Panc1 (cell line): ENCODE measurements around the gene CSTB. TPM values are rescaled to one million over a fixed set of nuclear protein-coding genes. Genes with fewer than 3 reads are reported as not detected.

Experiments used
- ATAC-seq: fragments of 200-7000 bp; cut with Tn5 transposase; 2 replicates; pipeline ENCODE4 v1.9.1; 2020; ENCODE audit warnings: mild to moderate bottlenecking, moderate library complexity
- BruUV-seq: library from RNA; stranded (reverse); fragments of 400-500 nt; replicated peaks from 2 replicates; lab custom pipeline; 2021; lab: Mats Ljungman, UMichigan
- CTCF ChIA-PET: fragments of 300-600 bp; sonication (Branson Sonifier 250); formaldehyde crosslinking; loops from one replicate; lab custom pipeline; 2022; ENCODE audit warnings: antibody characterized with exemption; lab: Charles Lee
- POLR2A ChIA-PET: fragments of 300-600 bp; sonication (Branson Sonifier 250); formaldehyde crosslinking; loops from one replicate; lab custom pipeline; 2022; ENCODE audit warnings: antibody characterized with exemption; lab: Charles Lee
- DNase-seq: peaks from one replicate; pipeline ENCODE4 v3.0.0-alpha.2; 2010; ENCODE audit warnings: low read depth, low spot score
- H3K27ac ChIP-seq: 2 replicates; pipeline ENCODE4 v1.5.1; 2011; ENCODE audit warnings: mild to moderate bottlenecking, low read length, inconsistent platforms
- H3K27me3 ChIP-seq: fragments of 200-500 bp; sonication (Bioruptor generic); 2 replicates; pipeline ENCODE4 v1.6.0; 2014; ENCODE audit warnings: low read length, inconsistent platforms; ENCODE audit not compliant: control insufficient read depth, insufficient read depth
- H3K36me3 ChIP-seq: fragments of 200-500 bp; sonication (Bioruptor generic); 2 replicates; pipeline ENCODE4 v1.5.1; 2014; ENCODE audit warnings: inconsistent platforms, mild to moderate bottlenecking, low read length, moderate library complexity; ENCODE audit not compliant: control insufficient read depth, insufficient read depth
- H3K4me1 ChIP-seq: 2 replicates; pipeline ENCODE4 v1.5.1; 2011; ENCODE audit warnings: inconsistent platforms, mild to moderate bottlenecking, low read length, moderate library complexity; ENCODE audit not compliant: control insufficient read depth, insufficient read depth
- H3K4me3 ChIP-seq, 2 experiments: 2 replicates each; pipeline ENCODE4 v1.5.1; 2011 to 2012; ENCODE audit warnings: low read depth in 2 of 2, low read length in 2 of 2, mild to moderate bottlenecking in 2 of 2, inconsistent platforms in 1 of 2, moderate library complexity in 1 of 2
- H3K9me3 ChIP-seq: fragments of 200-500 bp; sonication (Bioruptor generic); 2 replicates; pipeline ENCODE4 v1.5.1; 2014; ENCODE audit warnings: low read depth, mild to moderate bottlenecking, inconsistent platforms, low read length, moderate library complexity; ENCODE audit not compliant: control insufficient read depth, insufficient read depth
- POLR2AphosphoS5 ChIP-seq: IDR thresholded peaks from 2 replicates; pipeline ENCODE4 v1.6.1; 2012; ENCODE audit warnings: mild to moderate bottlenecking, low read depth, low read length, moderate library complexity
- SIN3A ChIP-seq: IDR thresholded peaks from 2 replicates; pipeline ENCODE4 v1.6.1; 2012; ENCODE audit warnings: low read depth, mild to moderate bottlenecking, low read length, moderate library complexity, borderline replicate concordance; ENCODE audit not compliant: insufficient read depth
- TCF7L2 ChIP-seq: IDR thresholded peaks from 2 replicates; pipeline ENCODE4 v1.6.1; 2011; ENCODE audit warnings: mild to moderate bottlenecking, low read depth, low read length, inconsistent platforms
- in situ Hi-C: cut with HindIII; loops from 2 replicates; pipeline ENCODE4 v1.10.0; 2016; ENCODE audit warnings: low sequenced_read_pairs, low pct_unique_long_range_greater_than_20kb
- intact Hi-C: fragments of 100-400 bp; cut with micrococcal nuclease; formaldehyde crosslinking; loops from one replicate; pipeline ENCODE4 v1.10.0; 2022; ENCODE audit not compliant: unreplicated experiment
- total RNA-seq: library from RNA; stranded (reverse); gene quantifications from one replicate; pipeline ENCODE4 v1.2.1, GENCODE V29; 2021; ENCODE audit not compliant: unreplicated experiment
- TF ChIP-seq, protein P1 (sequence below): fragments of 450-650 bp; IDR thresholded peaks from 2 replicates; pipeline ENCODE4 v1.5.1; 2017; ENCODE audit warnings: mild to moderate bottlenecking
- TF ChIP-seq, protein P2 (sequence below), 2 experiments: IDR thresholded peaks; 2 replicates each; pipeline ENCODE4 v1.6.1; 2011 to 2012; ENCODE audit warnings: low read depth in 2 of 2, control low read depth in 1 of 2, low read length in 1 of 2, mild to moderate bottlenecking in 1 of 2, moderate library complexity in 1 of 2; ENCODE audit not compliant: insufficient read depth in 1 of 2

CSTB gene
- total RNA-seq, 1 experiment from 2014 or later: 72.5 TPM

DNA sequence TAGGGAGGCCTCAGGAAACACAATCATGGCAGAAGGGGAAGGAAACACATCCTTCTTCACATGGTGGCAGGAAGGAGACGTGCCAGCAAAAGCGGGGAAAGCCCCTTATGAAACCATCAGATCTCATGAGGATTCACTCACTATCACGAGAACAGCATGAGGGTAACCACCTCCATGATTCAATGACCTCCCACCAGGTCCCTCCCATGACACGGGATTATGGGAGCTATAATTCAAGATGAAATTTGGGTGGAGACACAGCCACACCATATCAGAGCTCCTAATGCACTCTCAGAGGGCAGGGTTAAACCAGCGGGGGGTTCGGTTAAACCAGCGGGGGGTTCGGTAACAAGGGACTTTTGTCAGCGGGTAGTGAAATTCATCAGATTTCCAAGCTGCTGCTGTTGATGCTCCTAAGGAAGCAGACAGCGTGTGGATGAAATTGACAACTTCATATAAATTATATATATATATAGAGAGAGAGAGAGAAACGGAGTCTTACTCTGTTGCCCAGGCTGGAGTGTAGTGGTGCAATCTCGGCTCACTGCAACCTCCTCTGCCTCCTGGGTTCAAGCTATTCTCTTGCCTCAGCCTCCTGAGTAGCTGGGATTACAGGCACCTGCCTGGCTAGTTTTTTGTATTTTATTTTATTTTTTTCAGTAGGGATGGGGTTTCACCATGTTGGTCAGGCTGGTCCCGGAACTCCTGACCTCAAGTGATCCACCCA is 4.2 kb downstream of the CSTB start:
- Histone ChIP-seq H3K9me3 (no peaks in the 10 kb centered on the region), H3K4me1 (peaks cover 22% of the 10 kb centered on the region), H3K4me3 (no peak overlapping the region), H3K27me3 (no peaks in the 10 kb centered on the region), H3K27ac (no peak overlapping the region), H3K36me3 (peaks cover 2% of the 10 kb centered on the region; the same call in 1 of the 2 replicates)
- ChIA-PET POLR2A (interaction anchor here (0.8 to 1.0 kb wide), 2 partner anchors 11 to 13 kb away, joined by 3 to 5 read pairs; no protein-coding TSS in a partner anchor), CTCF (interaction anchor here (0.5 kb wide), 1 partner anchor 36 kb away, joined by 8 read pairs; no protein-coding TSS in a partner anchor)
- TF ChIP-seq SIN3A (no peak), POLR2AphosphoS5 (no peak), TCF7L2 (no peak)
- TF ChIP-seq, protein P1, sequence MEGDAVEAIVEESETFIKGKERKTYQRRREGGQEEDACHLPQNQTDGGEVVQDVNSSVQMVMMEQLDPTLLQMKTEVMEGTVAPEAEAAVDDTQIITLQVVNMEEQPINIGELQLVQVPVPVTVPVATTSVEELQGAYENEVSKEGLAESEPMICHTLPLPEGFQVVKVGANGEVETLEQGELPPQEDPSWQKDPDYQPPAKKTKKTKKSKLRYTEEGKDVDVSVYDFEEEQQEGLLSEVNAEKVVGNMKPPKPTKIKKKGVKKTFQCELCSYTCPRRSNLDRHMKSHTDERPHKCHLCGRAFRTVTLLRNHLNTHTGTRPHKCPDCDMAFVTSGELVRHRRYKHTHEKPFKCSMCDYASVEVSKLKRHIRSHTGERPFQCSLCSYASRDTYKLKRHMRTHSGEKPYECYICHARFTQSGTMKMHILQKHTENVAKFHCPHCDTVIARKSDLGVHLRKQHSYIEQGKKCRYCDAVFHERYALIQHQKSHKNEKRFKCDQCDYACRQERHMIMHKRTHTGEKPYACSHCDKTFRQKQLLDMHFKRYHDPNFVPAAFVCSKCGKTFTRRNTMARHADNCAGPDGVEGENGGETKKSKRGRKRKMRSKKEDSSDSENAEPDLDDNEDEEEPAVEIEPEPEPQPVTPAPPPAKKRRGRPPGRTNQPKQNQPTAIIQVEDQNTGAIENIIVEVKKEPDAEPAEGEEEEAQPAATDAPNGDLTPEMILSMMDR: no peak
- TF ChIP-seq, protein P2, sequence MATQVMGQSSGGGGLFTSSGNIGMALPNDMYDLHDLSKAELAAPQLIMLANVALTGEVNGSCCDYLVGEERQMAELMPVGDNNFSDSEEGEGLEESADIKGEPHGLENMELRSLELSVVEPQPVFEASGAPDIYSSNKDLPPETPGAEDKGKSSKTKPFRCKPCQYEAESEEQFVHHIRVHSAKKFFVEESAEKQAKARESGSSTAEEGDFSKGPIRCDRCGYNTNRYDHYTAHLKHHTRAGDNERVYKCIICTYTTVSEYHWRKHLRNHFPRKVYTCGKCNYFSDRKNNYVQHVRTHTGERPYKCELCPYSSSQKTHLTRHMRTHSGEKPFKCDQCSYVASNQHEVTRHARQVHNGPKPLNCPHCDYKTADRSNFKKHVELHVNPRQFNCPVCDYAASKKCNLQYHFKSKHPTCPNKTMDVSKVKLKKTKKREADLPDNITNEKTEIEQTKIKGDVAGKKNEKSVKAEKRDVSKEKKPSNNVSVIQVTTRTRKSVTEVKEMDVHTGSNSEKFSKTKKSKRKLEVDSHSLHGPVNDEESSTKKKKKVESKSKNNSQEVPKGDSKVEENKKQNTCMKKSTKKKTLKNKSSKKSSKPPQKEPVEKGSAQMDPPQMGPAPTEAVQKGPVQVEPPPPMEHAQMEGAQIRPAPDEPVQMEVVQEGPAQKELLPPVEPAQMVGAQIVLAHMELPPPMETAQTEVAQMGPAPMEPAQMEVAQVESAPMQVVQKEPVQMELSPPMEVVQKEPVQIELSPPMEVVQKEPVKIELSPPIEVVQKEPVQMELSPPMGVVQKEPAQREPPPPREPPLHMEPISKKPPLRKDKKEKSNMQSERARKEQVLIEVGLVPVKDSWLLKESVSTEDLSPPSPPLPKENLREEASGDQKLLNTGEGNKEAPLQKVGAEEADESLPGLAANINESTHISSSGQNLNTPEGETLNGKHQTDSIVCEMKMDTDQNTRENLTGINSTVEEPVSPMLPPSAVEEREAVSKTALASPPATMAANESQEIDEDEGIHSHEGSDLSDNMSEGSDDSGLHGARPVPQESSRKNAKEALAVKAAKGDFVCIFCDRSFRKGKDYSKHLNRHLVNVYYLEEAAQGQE (IDR thresholded peaks at IDR 0.05; ENCODE audit: insufficient read depth in 1 of 2, low read depth in 2 of 2, low read length in 1 of 2): no peak
- BruUV-seq: no TSS peak
- intact Hi-C loops: no loop called here
- ATAC-seq: no peak
- no peak for DNase-seq
- in situ Hi-C loops: no loop called here

- Histone ChIP-seq H3K4me1 (peaks cover 22% of the 10 kb centered on the region), H3K27ac (no peak overlapping the region), H3K4me3 (no peak overlapping the region), H3K36me3 (peaks cover 2% of the 10 kb centered on the region; the same call in 1 of the 2 replicates), H3K9me3 (no peaks in the 10 kb centered on the region), H3K27me3 (no peaks in the 10 kb centered on the region)
- TF ChIP-seq, protein P1: no peak
- in situ Hi-C loops: no loop called here
- intact Hi-C loops: no loop called here
- POLR2A ChIA-PET: interaction anchor here (0.8 kb wide), 1 partner anchor 12 kb away, joined by 3 read pairs; no protein-coding TSS in a partner anchor
- CTCF ChIA-PET: interaction anchor here (0.5 kb wide), 1 partner anchor 35 kb away, joined by 8 read pairs; no protein-coding TSS in a partner anchor
- no TSS peak for BruUV-seq
- no peak for ATAC-seq
- no peak for DNase-seq
These were observed 4.9 kb downstream of the CSTB start for GRCh38 chr21:43771199-43771675.
